ENCODE data around the gene MAP3K19.

The MAP3K19 gene

GRCh38 chr2:134926231-134926931 lies 120.9 kb downstream of the MAP3K19 start:
- no peak for TF ChIP-seq CTCF (IDR thresholded peaks at IDR 0.05; ENCODE audit: low read depth, low read length)
- no peak overlapping the region for H3K4me3 ChIP-seq (ENCODE audit: low read depth, low read length)

- TF ChIP-seq CTCF (IDR thresholded peaks at IDR 0.05; ENCODE audit: low read depth, low read length) = no peak
- no peak overlapping the region for H3K4me3 ChIP-seq (ENCODE audit: low read depth, low read length)
Measured at GRCh38 chr2:134924912-134925311, 122.3 kb downstream of the MAP3K19 start.

- peak overlapping the region; percentile 92 for H3K4me3 ChIP-seq (ENCODE audit: low read depth, low read length)
- no peak for TF ChIP-seq CTCF (IDR thresholded peaks at IDR 0.05; ENCODE audit: low read depth, low read length)
Measured at GRCh38 chr2:134919341-134920210, 127.7 kb downstream of the MAP3K19 start.

- TF ChIP-seq CTCF (IDR thresholded peaks at IDR 0.05; ENCODE audit: low read depth, low read length) = no peak
Measured at GRCh38 chr2:134918526-134919340, 128.5 kb downstream of the MAP3K19 start, which contains the start of gene CCNT2. Gene CCNT2, plus strand, starts transcription at chr2:134918822. Its CDS starts 33 bp downstream, at chr2:134918855.

GRCh38 chr2:134917888-134918525 lies 129.2 kb downstream of the MAP3K19 start:
- peak overlapping the region; percentile 92 for H3K4me3 ChIP-seq (ENCODE audit: low read depth, low read length)
- no peak for TF ChIP-seq CTCF (IDR thresholded peaks at IDR 0.05; ENCODE audit: low read depth, low read length)

More at GRCh38 chr2:134918526-134919340, 128.5 kb downstream of the MAP3K19 start, which contains the start of gene CCNT2:
- peak within 1 kb of the TSS; percentile 92 for H3K4me3 ChIP-seq (ENCODE audit: low read depth, low read length)

GRCh38 chr2:134917360-134917865 lies 129.8 kb downstream of the MAP3K19 start:
- no peak for TF ChIP-seq CTCF (IDR thresholded peaks at IDR 0.05; ENCODE audit: low read depth, low read length)
- H3K4me3 ChIP-seq (ENCODE audit: low read depth, low read length) = peak overlapping the region; percentile 92
